ENCODE measurements around the gene SORBS1.

Gene SORBS1

GRCh38 chr10:95445837-95446486, 115.2 kb downstream of the SORBS1 start (continued):
- TF ChIP-seq, protein P1, sequence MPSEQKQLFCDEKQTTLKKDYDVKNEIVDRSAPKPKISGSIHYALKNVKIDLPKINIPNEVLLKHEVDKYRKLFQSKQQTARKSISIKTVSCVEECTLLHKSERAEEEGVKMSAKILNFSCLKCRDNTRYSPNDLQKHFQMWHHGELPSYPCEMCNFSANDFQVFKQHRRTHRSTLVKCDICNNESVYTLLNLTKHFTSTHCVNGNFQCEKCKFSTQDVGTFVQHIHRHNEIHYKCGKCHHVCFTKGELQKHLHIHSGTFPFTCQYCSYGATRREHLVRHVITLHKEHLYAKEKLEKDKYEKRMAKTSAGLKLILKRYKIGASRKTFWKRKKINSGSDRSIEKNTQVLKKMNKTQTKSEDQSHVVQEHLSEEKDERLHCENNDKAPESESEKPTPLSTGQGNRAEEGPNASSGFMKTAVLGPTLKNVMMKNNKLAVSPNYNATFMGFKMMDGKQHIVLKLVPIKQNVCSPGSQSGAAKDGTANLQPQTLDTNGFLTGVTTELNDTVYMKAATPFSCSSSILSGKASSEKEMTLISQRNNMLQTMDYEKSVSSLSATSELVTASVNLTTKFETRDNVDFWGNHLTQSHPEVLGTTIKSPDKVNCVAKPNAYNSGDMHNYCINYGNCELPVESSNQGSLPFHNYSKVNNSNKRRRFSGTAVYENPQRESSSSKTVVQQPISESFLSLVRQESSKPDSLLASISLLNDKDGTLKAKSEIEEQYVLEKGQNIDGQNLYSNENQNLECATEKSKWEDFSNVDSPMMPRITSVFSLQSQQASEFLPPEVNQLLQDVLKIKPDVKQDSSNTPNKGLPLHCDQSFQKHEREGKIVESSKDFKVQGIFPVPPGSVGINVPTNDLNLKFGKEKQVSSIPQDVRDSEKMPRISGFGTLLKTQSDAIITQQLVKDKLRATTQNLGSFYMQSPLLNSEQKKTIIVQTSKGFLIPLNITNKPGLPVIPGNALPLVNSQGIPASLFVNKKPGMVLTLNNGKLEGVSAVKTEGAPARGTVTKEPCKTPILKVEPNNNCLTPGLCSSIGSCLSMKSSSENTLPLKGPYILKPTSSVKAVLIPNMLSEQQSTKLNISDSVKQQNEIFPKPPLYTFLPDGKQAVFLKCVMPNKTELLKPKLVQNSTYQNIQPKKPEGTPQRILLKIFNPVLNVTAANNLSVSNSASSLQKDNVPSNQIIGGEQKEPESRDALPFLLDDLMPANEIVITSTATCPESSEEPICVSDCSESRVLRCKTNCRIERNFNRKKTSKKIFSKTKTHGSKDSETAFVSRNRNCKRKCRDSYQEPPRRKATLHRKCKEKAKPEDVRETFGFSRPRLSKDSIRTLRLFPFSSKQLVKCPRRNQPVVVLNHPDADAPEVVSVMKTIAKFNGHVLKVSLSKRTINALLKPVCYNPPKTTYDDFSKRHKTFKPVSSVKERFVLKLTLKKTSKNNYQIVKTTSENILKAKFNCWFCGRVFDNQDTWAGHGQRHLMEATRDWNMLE (tag by site-specific recombination; conservative IDR thresholded peaks at IDR 0.05; ENCODE audit: low read depth) = 0 out of 2 replicates have a peak, but pooled peaks have one; percentile 13
- TF ChIP-seq HOXD13 (CRISPR knock-in tag; IDR thresholded peaks at IDR 0.05; ENCODE audit: borderline replicate concordance) (no peak), ZNF121 (tag by site-specific recombination; IDR thresholded peaks at IDR 0.05) (no peak), ZNF449 (tag by site-specific recombination; IDR thresholded peaks at IDR 0.05) (no peak; the same call in 1 of the 2 replicates), ZNF692 (tag by site-specific recombination; IDR thresholded peaks at IDR 0.05) (peak; percentile 30; the same call in 1 of the 2 replicates), ZNF112 (tag by site-specific recombination; IDR thresholded peaks at IDR 0.05) (no peak), ZNF561 (tag by site-specific recombination; IDR thresholded peaks at IDR 0.05; ENCODE audit: borderline replicate concordance) (no peak), ZNF629 (tag by site-specific recombination; IDR thresholded peaks at IDR 0.05) (peak; percentile 50), ZBTB20 (tag by site-specific recombination; IDR thresholded peaks at IDR 0.05) (no peak), GFI1B (tag by site-specific recombination; IDR thresholded peaks at IDR 0.05) (no peak), ZXDB (tag by site-specific recombination; IDR thresholded peaks at IDR 0.05) (0 out of 2 replicates have a peak, but pooled peaks have one; percentile 43), KLF10 (tag by site-specific recombination; IDR thresholded peaks at IDR 0.05) (peak; percentile 56; the same call in 1 of the 2 replicates), ZNF596 (tag by site-specific recombination; IDR thresholded peaks at IDR 0.05) (no peak), INSM2 (tag by site-specific recombination; IDR thresholded peaks at IDR 0.05) (peak; percentile 67; the same call in 1 of the 2 replicates), PRDM10 (tag by site-specific recombination; IDR thresholded peaks at IDR 0.05) (peak; percentile 81), ZBTB8A (tag by site-specific recombination; IDR thresholded peaks at IDR 0.05) (no peak), KLF7 (tag by site-specific recombination; IDR thresholded peaks at IDR 0.05; ENCODE audit: borderline replicate concordance) (no peak), ZBTB49 (tag by site-specific recombination; IDR thresholded peaks at IDR 0.05; ENCODE audit: low read depth) (no peak)
- TF ChIP-seq, protein P2, sequence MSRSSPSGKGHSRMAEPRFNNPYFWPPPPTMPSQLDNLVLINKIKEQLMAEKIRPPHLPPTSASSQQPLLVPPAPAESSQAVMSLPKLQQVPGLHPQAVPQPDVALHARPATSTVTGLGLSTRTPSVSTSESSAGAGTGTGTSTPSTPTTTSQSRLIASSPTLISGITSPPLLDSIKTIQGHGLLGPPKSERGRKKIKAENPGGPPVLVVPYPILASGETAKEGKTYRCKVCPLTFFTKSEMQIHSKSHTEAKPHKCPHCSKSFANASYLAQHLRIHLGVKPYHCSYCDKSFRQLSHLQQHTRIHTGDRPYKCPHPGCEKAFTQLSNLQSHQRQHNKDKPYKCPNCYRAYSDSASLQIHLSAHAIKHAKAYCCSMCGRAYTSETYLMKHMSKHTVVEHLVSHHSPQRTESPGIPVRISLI (tag by site-specific recombination; IDR thresholded peaks at IDR 0.05) = no peak

Data from HEK293 (cell line).